Measurements from ENCODE around the gene HYAL3. TPM values are rescaled to one million over a fixed set of nuclear protein-coding genes. Genes with fewer than 3 reads are reported as not detected.

The HYAL3 gene
- total RNA-seq, 4 donors from 2014 or later, result 2.1 to 6.7 (median 3.4) TPM

DNA sequence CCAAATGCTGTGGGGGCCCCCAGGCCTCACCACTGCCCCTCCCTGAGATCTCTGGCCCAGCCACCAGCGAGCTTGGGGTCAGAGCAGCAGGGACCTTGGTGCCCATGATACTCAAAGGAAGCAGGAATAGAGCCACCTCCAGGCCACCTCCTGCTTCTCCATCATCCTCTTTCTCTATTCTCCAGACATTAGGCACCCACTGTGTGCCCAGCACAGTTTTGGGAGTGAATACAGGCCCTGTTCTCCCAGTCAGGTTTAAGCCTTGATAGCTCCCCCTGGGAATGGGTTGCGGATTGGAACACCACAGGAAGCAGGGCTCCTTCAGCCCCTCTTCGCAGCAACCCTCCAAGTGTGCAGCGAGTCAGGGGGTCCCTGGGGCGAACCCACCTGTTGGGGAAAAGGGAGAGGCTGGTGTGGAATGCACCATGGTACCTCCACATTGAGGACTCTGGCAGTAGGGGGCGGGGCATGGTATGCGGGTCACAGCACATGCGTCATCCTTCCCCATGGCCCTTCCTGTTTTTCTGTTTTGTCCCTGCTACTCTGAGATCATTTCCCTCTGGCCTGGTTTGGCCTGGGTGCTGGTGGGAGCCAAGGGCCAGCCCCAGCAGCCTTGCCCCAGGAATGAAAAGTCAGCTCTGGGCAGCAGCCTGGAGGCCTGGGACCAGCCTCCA is 44.5 kb downstream of the HYAL3 start:
- no peak for DNase-seq (ENCODE audit: extremely low spot score)
- Histone ChIP-seq H3K4me3 (no peak overlapping the region), H3K9me3 (no peaks in the 10 kb centered on the region), H3K27me3 (no peaks in the 10 kb centered on the region), H3K27ac (replicated peaks in 1 of 4) (peak overlapping the region; percentile 75 to 79 (median 76)), H3K36me3 (peaks cover 43 to 91% (median 75%) of the 10 kb centered on the region in 4 donors), H3K4me1 (peaks cover 77 to 93% (median 90%) of the 10 kb centered on the region in 4 donors)
- TF ChIP-seq POLR2AphosphoS5 (IDR thresholded peaks at IDR 0.05), result peak; percentile 66 to 73
- no peak for TF ChIP-seq POLR2A (IDR thresholded peaks at IDR 0.05; ENCODE audit: low read depth)
- TF ChIP-seq EP300 (IDR thresholded peaks at IDR 0.05), result no peak
- TF ChIP-seq, protein P1, sequence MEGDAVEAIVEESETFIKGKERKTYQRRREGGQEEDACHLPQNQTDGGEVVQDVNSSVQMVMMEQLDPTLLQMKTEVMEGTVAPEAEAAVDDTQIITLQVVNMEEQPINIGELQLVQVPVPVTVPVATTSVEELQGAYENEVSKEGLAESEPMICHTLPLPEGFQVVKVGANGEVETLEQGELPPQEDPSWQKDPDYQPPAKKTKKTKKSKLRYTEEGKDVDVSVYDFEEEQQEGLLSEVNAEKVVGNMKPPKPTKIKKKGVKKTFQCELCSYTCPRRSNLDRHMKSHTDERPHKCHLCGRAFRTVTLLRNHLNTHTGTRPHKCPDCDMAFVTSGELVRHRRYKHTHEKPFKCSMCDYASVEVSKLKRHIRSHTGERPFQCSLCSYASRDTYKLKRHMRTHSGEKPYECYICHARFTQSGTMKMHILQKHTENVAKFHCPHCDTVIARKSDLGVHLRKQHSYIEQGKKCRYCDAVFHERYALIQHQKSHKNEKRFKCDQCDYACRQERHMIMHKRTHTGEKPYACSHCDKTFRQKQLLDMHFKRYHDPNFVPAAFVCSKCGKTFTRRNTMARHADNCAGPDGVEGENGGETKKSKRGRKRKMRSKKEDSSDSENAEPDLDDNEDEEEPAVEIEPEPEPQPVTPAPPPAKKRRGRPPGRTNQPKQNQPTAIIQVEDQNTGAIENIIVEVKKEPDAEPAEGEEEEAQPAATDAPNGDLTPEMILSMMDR (IDR thresholded peaks at IDR 0.05), result no peak
- WGBS, result 54% methylated on average over 7 of the region's 8 CpGs
- intact Hi-C loops (cut with DNase I), result no loop called here

DNA sequence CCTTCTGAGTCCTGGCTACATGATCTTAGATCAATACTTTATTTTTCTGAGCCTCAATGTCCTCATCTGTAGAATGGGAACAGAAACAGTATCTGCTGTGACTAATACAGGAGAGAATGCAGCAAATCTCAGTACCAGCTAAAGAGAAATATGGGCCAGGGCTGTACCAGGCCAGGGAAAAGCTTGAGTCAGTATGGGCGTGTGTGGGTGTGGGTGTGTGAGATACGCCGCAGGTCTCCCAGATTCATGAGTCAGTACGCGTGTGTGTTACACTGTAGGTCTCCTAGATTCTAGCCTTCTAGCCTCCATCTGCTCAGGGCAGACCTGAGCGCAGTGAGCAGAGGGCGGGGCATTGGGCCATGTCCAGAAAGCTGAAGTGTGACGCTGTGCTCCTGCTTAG is 48.0 kb downstream of the HYAL3 start:
- no peak for DNase-seq (ENCODE audit: extremely low spot score)
- TF ChIP-seq, protein P1 (IDR thresholded peaks at IDR 0.05), result no peak
- TF ChIP-seq POLR2AphosphoS5 (IDR thresholded peaks at IDR 0.05) (no peak), EP300 (IDR thresholded peaks at IDR 0.05) (no peak), POLR2A (IDR thresholded peaks at IDR 0.05; ENCODE audit: low read depth) (no peak)
- H3K4me3 ChIP-seq, result no peak overlapping the region
- H3K27ac ChIP-seq (replicated peaks in 1 of 4), result peak overlapping the region; percentile 38 to 92 (median 82)
- intact Hi-C loops (cut with DNase I), result no loop called here
- peaks cover 26 to 66% (median 46%) of the 10 kb centered on the region in 4 donors for H3K36me3 ChIP-seq
- no peaks in the 10 kb centered on the region for H3K9me3 ChIP-seq
- no peaks in the 10 kb centered on the region for H3K27me3 ChIP-seq
- WGBS, result 79% methylated on average over 8 of the region's 8 CpGs
- H3K4me1 ChIP-seq, result peaks cover 88 to 97% (median 95%) of the 10 kb centered on the region in 4 donors

DNA sequence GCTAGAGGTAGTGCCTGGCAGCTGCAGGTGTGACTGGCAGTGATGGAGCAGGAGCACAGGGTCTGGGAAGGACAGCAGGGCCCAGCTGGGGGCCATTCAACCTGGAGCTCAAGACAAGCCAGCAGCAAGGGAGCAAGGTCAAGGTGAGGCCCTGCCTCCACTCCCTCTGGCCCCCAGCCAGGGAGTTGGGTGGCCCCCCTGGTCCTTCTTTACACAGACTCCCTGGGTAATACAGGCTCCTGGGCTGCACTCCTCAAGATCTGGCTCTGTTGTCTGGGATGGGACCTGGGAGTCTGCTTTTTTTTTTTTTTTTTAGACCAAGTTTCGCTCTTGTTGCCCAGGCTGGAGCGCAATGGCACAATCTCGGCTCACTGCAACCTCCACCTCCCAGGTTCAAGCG is 48.7 kb downstream of the HYAL3 start:
- peaks cover 90 to 100% (median 95%) of the 10 kb centered on the region in 4 donors for H3K4me1 ChIP-seq
- no peak for DNase-seq (ENCODE audit: extremely low spot score)
- 90% methylated on average over 4 of the region's 4 CpGs for WGBS
- H3K27me3 ChIP-seq, result no peaks in the 10 kb centered on the region
- H3K4me3 ChIP-seq, result no peak overlapping the region
- H3K9me3 ChIP-seq, result no peaks in the 10 kb centered on the region
- TF ChIP-seq, protein P1 (IDR thresholded peaks at IDR 0.05), result no peak
- TF ChIP-seq POLR2A (IDR thresholded peaks at IDR 0.05; ENCODE audit: low read depth) (no peak), EP300 (IDR thresholded peaks at IDR 0.05) (no peak), POLR2AphosphoS5 (IDR thresholded peaks at IDR 0.05) (no peak)
- peaks cover 22 to 59% (median 40%) of the 10 kb centered on the region in 4 donors for H3K36me3 ChIP-seq
- H3K27ac ChIP-seq (replicated peaks in 1 of 4), result peak overlapping the region; percentile 38 to 92 (median 82)
- intact Hi-C loops (cut with DNase I), result no loop called here

DNA sequence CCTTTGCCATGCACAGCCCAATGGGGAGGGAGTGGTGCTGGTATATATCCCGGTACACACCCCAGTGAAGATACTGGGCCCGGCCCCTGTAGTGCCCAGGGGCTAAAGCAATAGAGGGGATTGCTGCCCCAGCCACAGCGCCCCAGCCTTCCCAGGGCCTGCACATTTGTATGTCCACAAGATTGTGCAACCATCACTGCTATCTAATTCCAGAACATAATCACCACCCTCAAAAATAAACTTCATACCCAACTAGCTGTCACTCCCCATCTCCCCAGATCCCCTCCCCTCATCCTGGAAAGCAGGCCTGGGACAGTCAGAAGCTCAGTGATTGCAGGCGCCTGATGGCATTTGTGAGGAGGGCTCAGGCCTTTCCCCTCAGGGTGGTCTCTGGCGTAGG is 49.7 kb downstream of the HYAL3 start:
- Histone ChIP-seq H3K27me3 (no peaks in the 10 kb centered on the region), H3K4me1 (peaks cover 90 to 100% (median 95%) of the 10 kb centered on the region in 4 donors), H3K9me3 (no peaks in the 10 kb centered on the region), H3K27ac (replicated peaks in 1 of 4) (peak overlapping the region; percentile 86 to 92 (median 90)), H3K4me3 (no peak overlapping the region), H3K36me3 (peaks cover 19 to 50% (median 34%) of the 10 kb centered on the region in 4 donors)
- DNase-seq (ENCODE audit: extremely low spot score), result no peak
- no peak for TF ChIP-seq EP300 (IDR thresholded peaks at IDR 0.05)
- no peak for TF ChIP-seq POLR2AphosphoS5 (IDR thresholded peaks at IDR 0.05)
- TF ChIP-seq POLR2A (IDR thresholded peaks at IDR 0.05; ENCODE audit: low read depth), result no peak
- TF ChIP-seq, protein P1 (IDR thresholded peaks at IDR 0.05), result no peak
- WGBS, result 93% methylated on average over 4 of the region's 5 CpGs
- intact Hi-C loops (cut with DNase I), result no loop called here

All from esophagus muscularis mucosa (tissue), 4 donors.